GM21526 (cell line): ENCODE measurements around the gene SNRPD3.

Source experiments
- ATAC-seq: cut with Tn5 transposase; IDR thresholded peaks from one replicate; pipeline ENCODE4 v1.9.1; 2021; ENCODE audit warnings: moderate library complexity; ENCODE audit not compliant: unreplicated experiment, low FRiP score

SNRPD3 gene

DNA sequence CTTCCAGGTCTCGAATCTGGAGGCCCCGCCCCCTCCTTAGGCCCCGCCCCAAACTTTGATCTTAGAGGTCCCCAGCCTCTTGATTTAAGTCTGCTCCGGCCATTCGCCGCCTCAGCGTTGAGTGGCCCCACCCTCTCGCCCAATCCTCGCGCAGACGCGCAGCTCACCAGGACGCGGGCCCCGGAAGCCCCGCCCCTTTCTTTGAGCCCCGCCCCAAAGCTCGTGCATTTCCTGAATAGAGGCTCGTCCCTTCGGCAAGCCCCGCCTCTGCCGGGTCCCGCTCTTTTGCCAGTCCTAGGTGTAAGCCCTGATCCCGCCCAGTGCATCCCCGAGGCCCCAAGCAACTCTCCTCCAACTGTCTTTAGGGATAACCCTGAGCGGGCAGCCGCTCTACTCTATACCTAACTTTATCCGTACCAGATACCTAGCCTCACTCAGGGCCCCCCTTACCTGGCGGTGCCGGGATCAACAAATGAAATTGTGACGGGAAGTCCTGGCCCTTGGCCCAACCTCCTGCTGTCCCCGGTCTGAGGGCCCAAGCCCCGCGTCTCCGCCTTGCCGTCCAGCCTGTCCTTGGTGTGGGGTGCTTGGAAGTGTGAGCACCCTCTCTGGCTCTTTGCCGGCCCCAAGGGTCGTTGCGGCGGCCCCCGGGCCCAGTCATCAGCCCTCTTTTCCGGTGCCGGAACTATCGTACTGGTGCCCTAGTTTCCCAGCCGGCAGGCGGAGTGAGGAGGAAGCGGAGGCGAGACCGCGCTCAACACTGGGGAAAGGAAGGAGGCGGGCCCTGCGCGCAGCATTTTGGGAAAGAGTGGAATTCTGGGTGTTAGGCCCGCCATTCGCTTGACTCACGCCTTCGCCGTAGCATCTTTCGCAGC is at the start of gene SNRPD3:
Gene SNRPD3 (plus strand): TSS at position 835 of the 875 bp plus-strand sequence. CDS start 1,676 bp downstream, outside the sequence.
- peak; percentile 74 for ATAC-seq

DNA sequence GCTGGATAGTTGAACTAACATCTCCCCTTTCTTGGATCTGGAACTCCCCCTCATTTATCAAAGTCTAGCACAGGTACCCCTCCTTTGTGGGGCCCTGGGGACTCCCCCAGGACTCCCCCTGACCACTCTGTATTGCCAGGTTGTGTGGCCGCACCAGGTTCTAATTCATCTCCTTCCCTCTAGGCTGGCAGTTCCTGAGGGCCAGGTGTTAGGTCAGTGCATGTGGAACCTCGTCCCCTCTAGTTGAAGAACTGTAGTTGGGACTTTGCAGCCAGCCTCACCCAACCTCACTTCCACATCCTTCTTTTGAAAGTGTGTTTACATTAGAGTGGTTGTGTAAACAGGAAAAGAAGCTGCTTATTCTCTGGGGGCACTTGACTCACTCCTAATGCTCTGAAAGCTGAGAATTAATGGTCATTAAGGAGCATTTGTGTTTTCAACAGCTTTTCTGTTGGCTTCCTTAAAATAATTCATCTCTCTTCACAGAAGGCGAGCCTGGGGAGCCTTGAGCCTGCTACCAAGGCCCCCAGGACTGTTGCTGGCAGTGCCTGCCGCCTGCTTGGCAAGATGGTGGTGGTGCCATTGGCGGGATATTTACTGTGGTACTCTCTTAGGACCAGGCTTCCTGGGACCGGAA is 48.9 kb upstream of the SNRPD3 start:
- ATAC-seq, result no peak

DNA sequence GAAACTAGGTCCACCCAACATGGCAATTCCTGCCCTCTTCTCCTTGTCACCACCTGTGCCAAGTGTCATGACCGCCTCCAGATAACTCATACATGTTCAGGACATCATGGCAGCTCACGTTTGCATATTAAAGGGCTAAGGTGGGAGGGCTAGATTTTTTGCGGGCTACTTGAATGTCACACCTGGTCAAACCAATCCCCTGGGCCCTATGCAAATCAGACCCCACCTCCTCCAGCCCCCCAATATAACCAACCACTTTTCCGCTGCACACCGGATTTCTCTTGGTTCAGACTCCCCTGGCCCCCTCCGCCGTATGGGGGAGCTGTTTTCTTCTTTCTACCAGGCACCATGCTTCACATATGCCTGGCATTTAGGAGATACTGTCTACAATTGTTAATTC is 48.1 kb upstream of the SNRPD3 start:
- no peak for ATAC-seq

DNA sequence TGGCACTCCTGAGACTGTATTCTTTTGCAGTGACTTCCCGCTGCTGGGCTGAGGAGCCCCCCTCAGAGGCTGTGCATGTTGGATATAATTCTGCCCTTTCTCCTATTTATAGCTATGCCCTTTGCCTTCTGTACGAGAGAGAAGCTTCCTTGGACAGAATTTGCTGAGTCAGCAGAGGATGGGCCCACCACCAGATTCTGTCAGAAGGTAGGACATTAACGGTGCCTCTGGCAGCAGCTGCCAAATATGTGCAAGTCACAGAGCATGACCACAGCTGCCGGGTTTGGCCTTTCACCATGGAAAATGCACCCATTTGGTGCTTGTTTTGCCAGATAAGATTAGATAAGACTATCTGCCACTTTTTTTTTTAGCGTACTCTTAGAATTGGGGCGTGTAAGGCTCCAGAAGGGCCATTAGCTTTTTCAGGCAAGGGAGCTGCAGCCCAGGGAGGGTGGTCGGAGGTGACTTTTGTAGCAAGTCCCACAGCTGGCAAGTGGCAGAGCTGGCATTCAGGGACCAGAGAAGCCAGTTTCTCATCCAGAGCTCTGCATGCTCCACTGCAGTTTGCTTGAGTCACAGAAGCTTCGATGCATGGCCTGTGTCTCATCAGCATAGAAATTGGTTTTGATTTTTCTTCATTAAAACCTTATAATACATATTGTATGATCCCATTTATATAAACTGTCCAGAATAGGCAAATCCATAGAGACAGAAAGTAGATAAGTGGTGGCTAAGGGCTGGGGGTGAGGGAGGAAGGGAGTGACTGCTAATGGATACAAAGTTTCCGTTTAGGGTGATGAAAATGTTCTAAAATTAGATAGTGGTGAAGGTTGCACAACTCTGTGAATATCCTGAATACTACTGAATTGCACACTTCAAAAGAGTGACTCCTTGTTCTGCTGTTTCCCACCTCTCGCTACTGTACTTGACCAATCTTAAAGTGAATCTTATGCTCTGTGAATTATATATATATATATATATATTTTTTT is 44.9 kb upstream of the SNRPD3 start:
- ATAC-seq, result no peak

DNA sequence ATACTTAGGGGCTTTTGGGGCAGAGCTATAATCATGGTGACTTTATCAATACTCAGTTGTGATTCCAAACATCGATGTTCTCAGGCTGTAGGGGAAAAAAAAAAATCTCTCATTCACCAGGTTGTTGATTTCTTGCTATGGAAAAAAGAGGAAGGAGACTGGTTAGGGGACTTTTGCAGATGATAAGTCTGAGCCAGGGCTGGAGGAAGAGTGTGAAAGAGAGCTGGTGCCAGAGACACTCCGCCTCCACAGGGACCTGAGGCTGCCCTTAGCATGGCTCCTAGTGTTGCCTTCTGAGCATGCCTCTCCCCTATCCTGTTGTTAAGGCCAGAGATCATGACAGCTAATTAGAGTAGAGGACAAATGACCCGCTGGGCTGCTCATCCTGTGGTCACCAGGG is 43.8 kb upstream of the SNRPD3 start:
- ATAC-seq, result no peak

DNA sequence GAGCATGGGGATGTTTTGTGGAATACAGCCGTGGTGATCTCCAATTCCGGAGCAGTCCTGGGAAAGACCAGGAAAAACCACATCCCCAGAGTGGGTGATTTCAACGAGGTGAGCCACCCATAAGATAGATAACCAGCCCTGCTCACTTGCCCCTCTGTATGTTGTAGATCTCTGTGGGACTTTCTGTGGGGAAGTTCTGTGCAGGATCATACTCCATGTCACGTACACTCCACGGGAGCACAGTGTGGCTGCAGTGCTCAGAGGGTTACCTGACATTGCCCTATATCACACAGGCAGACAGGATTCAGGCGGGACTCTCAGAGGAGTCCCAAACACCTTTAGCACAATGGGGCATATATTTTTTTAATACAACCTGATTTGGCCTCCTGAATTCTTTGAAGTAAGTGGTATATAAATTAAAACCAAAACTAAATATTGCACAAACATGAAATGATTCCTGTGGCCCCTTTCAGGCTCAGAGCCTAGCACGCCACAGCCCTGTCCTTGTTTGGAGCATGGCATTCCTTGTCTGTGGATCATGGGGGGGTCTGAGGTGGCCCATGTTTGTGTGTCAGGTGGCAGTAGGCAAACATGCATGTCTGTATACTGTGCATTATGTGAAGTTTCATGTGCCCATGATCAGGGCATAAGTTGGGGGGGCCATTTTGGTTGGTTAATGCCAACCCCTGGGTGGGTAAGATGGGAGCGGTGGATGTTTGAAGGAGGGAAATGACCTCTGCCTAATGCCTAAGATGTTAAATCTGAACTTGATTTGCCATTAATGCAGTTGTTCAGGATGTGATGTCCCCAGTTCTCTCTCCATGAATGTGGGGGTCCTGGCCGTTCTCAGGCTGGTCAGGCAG is 42.2 kb upstream of the SNRPD3 start:
- ATAC-seq, result no peak

DNA sequence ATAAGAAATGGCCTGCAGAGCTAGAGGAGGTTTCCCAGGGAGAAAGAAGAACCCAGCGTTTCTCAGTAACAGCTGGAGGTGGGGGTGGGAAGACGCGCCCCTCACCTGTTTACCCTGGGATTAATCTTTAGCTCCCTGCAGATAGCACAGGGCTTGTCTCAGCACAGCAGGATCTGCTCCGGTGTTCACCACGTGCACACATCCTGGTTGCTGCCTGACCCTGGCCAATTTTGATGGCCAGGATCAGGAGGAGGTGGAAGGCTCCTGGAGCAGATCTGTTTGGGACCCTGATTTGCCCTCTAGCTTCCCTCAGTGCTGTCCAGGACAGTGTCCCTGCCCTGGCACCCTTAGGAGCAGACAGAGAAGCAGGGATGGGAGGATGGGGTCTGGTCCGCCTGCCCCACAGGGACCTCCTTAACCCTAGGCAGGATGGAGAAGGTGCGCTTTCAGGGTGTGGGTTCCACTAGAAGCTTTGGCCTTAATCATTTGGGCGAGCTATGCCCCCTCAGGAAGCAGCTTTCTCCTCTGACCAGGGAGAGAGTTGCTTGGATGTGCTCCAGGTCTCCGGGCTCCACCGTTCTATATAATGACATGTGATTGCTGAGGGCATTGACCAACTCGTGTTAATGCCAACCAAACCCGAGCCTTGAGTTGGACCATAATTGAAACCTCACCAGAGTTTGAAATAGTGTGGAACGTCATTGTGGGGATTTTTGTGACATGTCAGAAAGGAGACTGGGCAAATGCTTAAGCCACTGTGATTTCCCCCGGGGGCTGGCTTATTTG is 41.4 kb upstream of the SNRPD3 start:
- no peak for ATAC-seq

DNA sequence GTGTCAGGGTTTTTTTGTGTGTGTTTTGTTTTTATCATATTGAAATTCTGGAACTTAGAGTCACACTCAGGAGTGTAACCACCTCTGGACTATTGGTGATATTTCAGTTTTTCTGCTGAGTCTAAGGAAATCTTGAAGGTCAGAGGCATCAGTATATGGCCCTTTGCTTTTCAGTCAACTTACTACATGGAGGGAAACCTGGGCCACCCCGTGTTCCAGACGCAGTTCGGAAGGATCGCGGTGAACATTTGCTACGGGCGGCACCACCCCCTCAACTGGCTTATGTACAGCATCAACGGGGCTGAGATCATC is 40.8 kb upstream of the SNRPD3 start:
- ATAC-seq, result no peak

DNA sequence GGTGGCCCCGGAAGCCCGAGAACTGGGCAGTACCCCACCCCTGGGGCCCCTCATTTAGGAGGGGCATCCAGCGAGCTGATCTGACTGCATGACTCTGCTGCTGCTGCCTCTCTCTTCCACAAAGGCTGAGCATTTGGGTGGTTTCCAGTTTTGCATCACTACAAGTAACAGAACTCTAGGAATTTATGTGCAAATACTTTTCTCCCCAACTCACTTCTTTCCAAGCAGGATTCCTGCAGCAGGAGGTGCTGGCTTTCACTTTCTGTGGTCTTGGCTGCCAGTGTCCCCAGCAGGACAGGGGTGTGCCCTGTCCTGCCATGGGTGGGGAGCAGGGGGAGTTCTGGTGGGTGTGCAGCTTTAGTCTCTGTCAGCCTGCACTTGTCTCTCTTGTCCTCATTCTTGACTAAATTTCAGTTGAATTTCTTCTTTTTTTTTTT is 39.5 kb upstream of the SNRPD3 start:
- ATAC-seq, result no peak

DNA sequence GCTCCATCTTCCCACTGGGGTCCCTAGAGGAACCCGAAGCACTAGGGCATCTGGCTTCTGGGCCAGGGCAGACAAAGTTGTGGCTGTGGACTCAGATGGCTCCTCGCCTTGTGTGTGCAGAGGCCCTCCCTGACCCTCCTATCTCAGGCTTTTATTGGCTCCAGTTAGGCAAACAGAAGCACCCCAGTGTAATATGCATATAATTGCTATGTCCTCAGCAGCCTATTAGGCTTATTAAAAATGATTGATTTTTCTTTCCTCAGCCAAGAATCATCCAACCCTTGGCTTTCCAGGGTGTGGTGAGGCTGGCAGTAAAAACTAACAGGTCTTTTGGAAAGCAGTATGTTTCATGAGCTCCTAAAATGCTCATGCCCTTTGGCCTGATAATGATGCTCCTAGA is 38.4 kb upstream of the SNRPD3 start:
- no peak for ATAC-seq

DNA sequence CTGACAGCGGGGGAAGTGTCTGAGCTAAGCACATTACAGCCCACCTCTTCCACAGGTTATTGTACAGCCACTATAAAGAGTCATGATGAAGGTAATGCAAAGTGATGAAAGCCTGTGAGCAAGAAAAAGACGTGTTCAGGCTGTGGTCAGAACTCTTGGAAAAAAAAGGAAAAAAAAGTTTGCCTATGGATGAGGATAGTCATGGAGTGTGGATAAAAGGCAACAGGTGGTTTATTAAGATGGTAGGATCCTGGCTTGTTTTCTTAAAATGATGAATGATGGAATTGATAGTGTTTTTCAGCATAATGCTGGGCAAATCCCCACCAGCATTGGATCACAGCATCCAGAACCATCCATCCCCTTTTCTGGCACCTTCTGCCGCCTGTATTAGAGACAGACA is 37.6 kb upstream of the SNRPD3 start:
- ATAC-seq, result no peak

DNA sequence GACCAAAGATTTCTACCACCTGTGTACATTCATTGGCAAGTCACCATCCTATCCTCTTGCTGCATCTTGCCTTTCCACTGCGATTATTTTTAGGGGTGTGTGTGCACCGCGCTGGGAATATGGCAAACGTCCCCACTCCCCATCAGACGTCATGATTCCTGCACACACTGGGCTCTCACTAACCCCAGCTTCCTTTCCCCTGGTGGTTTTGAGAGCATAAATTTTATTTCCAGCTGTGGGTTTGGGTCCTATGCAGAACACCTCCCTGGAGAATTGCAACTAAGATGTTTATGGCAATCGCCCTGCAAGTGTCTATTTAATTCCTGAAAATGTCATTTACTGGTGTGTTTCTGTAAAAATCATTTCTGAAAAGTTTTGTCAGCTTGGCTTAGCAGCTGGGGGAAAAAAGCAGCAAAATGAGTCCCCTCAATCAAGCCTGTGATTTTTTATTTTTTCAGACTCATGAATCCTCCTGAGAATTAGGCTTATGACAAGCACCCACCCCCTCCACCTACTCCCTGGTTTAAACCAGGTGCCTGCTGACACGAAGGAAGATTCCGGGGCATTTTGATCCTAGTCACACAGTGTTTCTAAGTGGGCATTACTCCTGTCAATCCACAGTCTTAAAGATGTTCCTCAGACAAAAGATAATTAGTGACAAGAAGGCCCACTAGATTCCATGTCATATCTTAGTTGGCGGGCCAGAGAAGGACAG is 36.9 kb upstream of the SNRPD3 start:
- no peak for ATAC-seq

DNA sequence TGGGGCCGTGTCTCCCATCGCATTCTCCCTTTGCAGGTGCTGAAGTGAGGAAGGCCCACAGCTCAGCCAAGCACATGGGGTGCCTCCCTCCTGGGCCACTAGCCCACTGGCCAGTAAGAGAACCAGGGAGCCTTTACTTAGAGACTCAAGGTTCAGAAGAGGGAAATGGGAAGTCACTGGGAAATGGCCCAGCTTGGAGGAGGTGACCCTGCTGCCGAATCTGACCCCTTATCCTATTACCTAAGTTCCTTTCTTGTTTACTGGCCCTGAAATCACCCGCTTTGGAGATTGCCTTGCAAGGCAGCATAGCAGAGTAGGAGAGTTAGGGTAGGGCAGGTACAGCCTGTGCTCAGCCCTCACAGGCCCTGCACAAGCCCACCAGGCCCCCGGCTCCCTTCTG is 36.3 kb upstream of the SNRPD3 start:
- ATAC-seq, result no peak

DNA sequence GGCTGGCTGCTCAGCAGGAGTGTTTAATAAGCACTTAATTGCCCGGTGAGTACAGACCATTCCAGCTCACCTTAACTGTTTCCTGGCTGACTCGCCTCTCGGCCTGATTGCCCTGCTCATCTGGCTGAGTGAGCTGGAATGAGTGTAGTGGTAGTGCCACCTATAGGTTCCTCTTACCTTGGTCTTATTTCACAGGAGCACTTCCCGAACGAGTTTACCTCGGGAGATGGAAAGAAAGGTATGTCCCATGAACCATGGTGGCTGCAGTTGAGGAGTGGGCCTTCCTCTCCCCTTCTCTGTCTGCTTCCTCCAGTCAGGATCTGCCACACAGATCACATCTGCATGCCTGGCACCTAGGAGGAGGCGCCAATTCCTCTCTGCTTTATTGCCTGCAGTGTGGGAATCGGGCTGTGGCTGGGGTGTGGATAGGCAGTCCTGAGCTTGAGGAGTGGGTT is 34.0 kb upstream of the SNRPD3 start:
- no peak for ATAC-seq

DNA sequence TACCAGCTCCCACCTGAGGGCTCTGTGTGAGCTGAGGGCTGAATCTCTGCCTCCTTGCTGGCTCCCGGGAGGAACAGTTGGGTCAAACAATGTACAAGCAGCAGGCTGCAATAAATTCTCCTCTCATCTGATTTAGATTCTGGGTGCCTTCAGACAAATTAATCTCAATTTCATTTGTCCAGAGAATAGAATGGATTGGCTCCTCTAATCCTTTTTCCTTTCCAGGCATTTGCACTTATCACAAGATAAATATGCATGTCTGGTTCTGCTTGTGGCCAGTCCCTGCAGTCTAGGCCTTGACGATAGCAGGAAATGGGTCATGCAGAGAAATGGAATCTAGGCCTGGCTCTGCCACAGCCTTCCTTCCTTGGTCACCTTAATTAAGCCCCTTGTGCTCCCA is 31.9 kb upstream of the SNRPD3 start:
- ATAC-seq, result no peak

DNA sequence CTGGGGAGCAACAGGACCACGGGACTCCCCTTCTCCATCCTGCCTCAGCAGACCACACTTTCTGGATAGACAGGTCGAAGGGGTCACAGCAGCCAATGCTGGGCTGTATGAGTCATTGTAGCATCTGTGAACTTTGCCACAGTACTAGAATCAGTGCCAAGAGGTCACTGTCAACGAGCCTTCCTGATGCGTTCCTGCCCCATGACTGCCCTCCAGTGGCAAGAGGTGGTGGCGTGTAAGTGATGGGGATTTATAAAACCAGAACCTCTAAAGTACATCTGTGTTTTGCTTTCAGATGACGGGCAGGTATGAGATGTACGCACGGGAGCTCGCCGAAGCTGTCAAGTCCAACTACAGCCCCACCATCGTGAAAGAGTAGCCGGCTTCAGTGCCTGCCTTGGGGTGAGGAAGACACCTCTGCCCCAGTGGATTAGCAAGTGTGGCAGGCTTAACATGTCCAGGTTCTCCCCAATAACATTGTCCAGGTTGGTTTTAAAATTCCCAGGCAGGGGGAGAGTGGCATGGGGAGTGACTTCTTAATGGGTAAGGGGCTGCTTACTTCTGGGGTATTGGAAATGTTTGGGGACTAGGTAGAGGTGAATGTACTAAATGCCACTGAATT is 30.3 kb upstream of the SNRPD3 start:
- ATAC-seq, result no peak

DNA sequence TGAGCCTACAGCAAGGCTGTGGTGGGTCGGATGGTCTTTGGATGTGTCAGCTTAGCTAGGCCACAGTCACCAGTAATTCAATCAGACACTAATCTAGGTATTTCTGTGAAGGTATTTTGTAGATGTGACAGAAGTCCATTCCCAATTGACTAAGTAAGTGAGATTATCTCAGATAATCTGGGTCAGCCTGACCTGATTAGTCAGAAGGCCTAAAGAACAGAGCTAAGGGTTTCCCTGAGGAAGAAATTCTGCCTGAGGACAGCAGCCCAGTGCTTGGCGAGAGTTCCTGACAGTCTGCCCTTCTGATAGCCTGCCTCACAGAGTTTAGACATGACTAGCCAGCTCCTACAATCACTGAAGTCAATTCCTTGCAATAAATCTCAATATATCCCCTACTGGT is 29.6 kb upstream of the SNRPD3 start:
- ATAC-seq, result no peak

DNA sequence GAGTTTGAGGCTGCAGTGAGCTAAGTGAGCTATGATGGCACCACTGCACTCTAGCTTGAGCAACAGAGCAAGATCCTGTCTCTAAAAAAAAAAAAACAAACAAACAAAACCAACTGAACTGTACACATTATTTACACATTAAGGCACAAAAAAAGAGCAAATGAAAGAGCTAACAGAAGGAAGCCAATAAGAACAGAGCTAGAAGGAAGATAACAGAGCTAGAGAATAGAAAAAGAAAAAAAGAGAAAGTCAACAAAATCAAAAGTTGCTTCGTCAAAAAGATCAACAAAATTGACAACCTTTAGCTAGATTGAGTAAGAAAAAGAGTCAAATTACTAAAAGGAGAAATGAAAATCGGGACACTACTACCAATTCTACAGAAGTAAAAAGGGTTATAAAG is 25.9 kb upstream of the SNRPD3 start:
- no peak for ATAC-seq
